UCSD-AML1 (cell line): ENCODE data around the gene CERS2.
A peak's percentile ranks its signal among the peaks of the same experiment; 100 is the strongest.

Experiments
- DNase-seq: peaks from one replicate; lab custom pipeline; 2025; ENCODE audit not compliant: unreplicated experiment; lab: John Stamatoyannopoulos, UW

Gene CERS2

GRCh38 chr1:150922519-150922975 is 52.1 kb downstream of the CERS2 start:
- peak; percentile 24 for DNase-seq

- DNase-seq = no peak
These were observed 57.2 kb downstream of the CERS2 start for GRCh38 chr1:150917387-150917786.
